ENCODE results near the gene SPAG4.

The SPAG4 gene

GRCh38 chr20:35621560-35621946, 5.9 kb downstream of the SPAG4 start:
- DNase-seq (ENCODE audit: low read depth in 2 of 2) = no peak

- no peak for DNase-seq (ENCODE audit: low read depth in 2 of 2)
Measured at GRCh38 chr20:35625584-35626385, 10.2 kb downstream of the SPAG4 start.

- DNase-seq (ENCODE audit: low read depth in 2 of 2) = no peak
Measured at GRCh38 chr20:35626386-35627001, 10.9 kb downstream of the SPAG4 start.

GRCh38 chr20:35627121-35627520, 11.5 kb downstream of the SPAG4 start:
- no peak for DNase-seq (ENCODE audit: low read depth in 2 of 2)

- no peak for DNase-seq (ENCODE audit: low read depth in 2 of 2)
Measured at GRCh38 chr20:35629427-35630145, 14.0 kb downstream of the SPAG4 start.

- no peak for DNase-seq (ENCODE audit: low read depth in 2 of 2)
Measured at GRCh38 chr20:35630636-35631035, 15.0 kb downstream of the SPAG4 start.

GRCh38 chr20:35632539-35633115, 17.0 kb downstream of the SPAG4 start:
- DNase-seq (ENCODE audit: low read depth in 2 of 2) = no peak

- DNase-seq (ENCODE audit: low read depth in 2 of 2) = no peak
Measured at GRCh38 chr20:35635652-35636051, 20.0 kb downstream of the SPAG4 start.

- DNase-seq (ENCODE audit: low read depth in 2 of 2) = no peak
Measured at GRCh38 chr20:35636095-35636494, 20.5 kb downstream of the SPAG4 start.

GRCh38 chr20:35637276-35637675, 21.6 kb downstream of the SPAG4 start:
- DNase-seq (ENCODE audit: low read depth in 2 of 2) = no peak

GRCh38 chr20:35638751-35639150, 23.1 kb downstream of the SPAG4 start:
- DNase-seq (ENCODE audit: low read depth in 2 of 2) = no peak

- no peak for DNase-seq (ENCODE audit: low read depth in 2 of 2)
Measured at GRCh38 chr20:35640724-35641123, 25.1 kb downstream of the SPAG4 start.

GRCh38 chr20:35641743-35642142, 26.1 kb downstream of the SPAG4 start:
- DNase-seq (ENCODE audit: low read depth in 2 of 2) = no peak

GRCh38 chr20:35643045-35643444, 27.4 kb downstream of the SPAG4 start:
- no peak for DNase-seq (ENCODE audit: low read depth in 2 of 2)

GRCh38 chr20:35644806-35645205, 29.2 kb downstream of the SPAG4 start:
- no peak for DNase-seq (ENCODE audit: low read depth in 2 of 2)

GRCh38 chr20:35648836-35649235, 33.2 kb downstream of the SPAG4 start:
- DNase-seq (ENCODE audit: low read depth in 2 of 2) = no peak

- no peak for DNase-seq (ENCODE audit: low read depth in 2 of 2)
Measured at GRCh38 chr20:35650632-35651031, 35.0 kb downstream of the SPAG4 start.

- DNase-seq (ENCODE audit: low read depth in 2 of 2) = no peak
Measured at GRCh38 chr20:35651958-35652357, 36.3 kb downstream of the SPAG4 start.

- no peak for DNase-seq (ENCODE audit: low read depth in 2 of 2)
Measured at GRCh38 chr20:35652641-35653429, 37.2 kb downstream of the SPAG4 start.

- no peak for DNase-seq (ENCODE audit: low read depth in 2 of 2)
Measured at GRCh38 chr20:35653430-35653734, 37.8 kb downstream of the SPAG4 start.

- DNase-seq (ENCODE audit: low read depth in 2 of 2) = no peak
Measured at GRCh38 chr20:35653893-35654292, 38.3 kb downstream of the SPAG4 start.

- DNase-seq (ENCODE audit: low read depth in 2 of 2) = no peak
Measured at GRCh38 chr20:35654415-35654814, 38.8 kb downstream of the SPAG4 start.
